ENCODE results near the gene C11orf68.
"Not testable (repeated sequence)": the region's sequence is repeated elsewhere in the genome, so short reads cannot be mapped to it uniquely, and the experiment has no call there.

Gene C11orf68

GRCh38 chr11:65892661-65893317, 26.1 kb downstream of the C11orf68 start:
- Histone ChIP-seq H3K9me3 (ENCODE audit: control insufficient read depth, insufficient read depth, low read length) (no peaks in the 10 kb centered on the region), H3K27me3 (ENCODE audit: control insufficient read depth, insufficient read depth, low read length) (peaks cover 25% of the 10 kb centered on the region), H3K4me3 (ENCODE audit: low read depth, low read length) (no peak overlapping the region), H3K36me3 (ENCODE audit: control insufficient read depth, insufficient read depth, low read length) (no peaks in the 10 kb centered on the region), H3K9ac (ENCODE audit: low read depth, low read length) (no peak overlapping the region), H3K4me1 (ENCODE audit: control insufficient read depth, insufficient read depth, low read length) (peaks cover 10% of the 10 kb centered on the region)

GRCh38 chr11:65892137-65892540, 26.7 kb downstream of the C11orf68 start:
- Histone ChIP-seq H3K4me3 (ENCODE audit: low read depth, low read length) (peak overlapping the region; percentile 75), H3K27me3 (ENCODE audit: control insufficient read depth, insufficient read depth, low read length) (peaks cover 25% of the 10 kb centered on the region)
- H3K9ac ChIP-seq (ENCODE audit: low read depth, low read length); H3K36me3 ChIP-seq (ENCODE audit: control insufficient read depth, insufficient read depth, low read length); H3K4me1 ChIP-seq (ENCODE audit: control insufficient read depth, insufficient read depth, low read length); H3K9me3 ChIP-seq (ENCODE audit: control insufficient read depth, insufficient read depth, low read length): not testable (repeated sequence)

- H3K4me3 ChIP-seq (ENCODE audit: low read depth, low read length): peak overlapping the region; percentile 75
- H3K36me3 ChIP-seq (ENCODE audit: control insufficient read depth, insufficient read depth, low read length): no peaks in the 10 kb centered on the region
- H3K9me3 ChIP-seq (ENCODE audit: control insufficient read depth, insufficient read depth, low read length): no peaks in the 10 kb centered on the region
- peaks cover 21% of the 10 kb centered on the region for H3K27me3 ChIP-seq (ENCODE audit: control insufficient read depth, insufficient read depth, low read length)
- H3K9ac ChIP-seq (ENCODE audit: low read depth, low read length): peak overlapping the region; percentile 54
- peaks cover 10% of the 10 kb centered on the region for H3K4me1 ChIP-seq (ENCODE audit: control insufficient read depth, insufficient read depth, low read length)
Observed at GRCh38 chr11:65891219-65892136, 27.4 kb downstream of the C11orf68 start.

GRCh38 chr11:65890324-65891218, 28.3 kb downstream of the C11orf68 start, which contains the start of gene CCDC85B:
TSS of gene CCDC85B (plus strand) at chr11:65890673. CDS start at chr11:65890784, 111 bp downstream.
- Histone ChIP-seq H3K4me3 (ENCODE audit: low read depth, low read length) (peak within 1 kb of the TSS; percentile 75), H3K9me3 (ENCODE audit: control insufficient read depth, insufficient read depth, low read length) (no peaks in the 10 kb centered on the region), H3K9ac (ENCODE audit: low read depth, low read length) (peak within 1 kb of the TSS; percentile 54), H3K27me3 (ENCODE audit: control insufficient read depth, insufficient read depth, low read length) (peaks cover 21% of the 10 kb centered on the region), H3K4me1 (ENCODE audit: control insufficient read depth, insufficient read depth, low read length) (peaks cover 10% of the 10 kb centered on the region), H3K36me3 (ENCODE audit: control insufficient read depth, insufficient read depth, low read length) (peaks cover 6% of the 10 kb centered on the region)

- Histone ChIP-seq H3K9ac (ENCODE audit: low read depth, low read length) (peak within 1 kb of the TSS; percentile 76), H3K36me3 (ENCODE audit: control insufficient read depth, insufficient read depth, low read length) (peaks cover 22% of the 10 kb centered on the region), H3K9me3 (ENCODE audit: control insufficient read depth, insufficient read depth, low read length) (no peaks in the 10 kb centered on the region), H3K4me3 (ENCODE audit: low read depth, low read length) (peak within 1 kb of the TSS; percentile 96), H3K4me1 (ENCODE audit: control insufficient read depth, insufficient read depth, low read length) (peaks cover 10% of the 10 kb centered on the region), H3K27me3 (ENCODE audit: control insufficient read depth, insufficient read depth, low read length) (peaks cover 19% of the 10 kb centered on the region)
Observed at GRCh38 chr11:65888163-65888814, 30.6 kb downstream of the C11orf68 start, which contains the start of gene FIBP. TSS of gene FIBP (minus strand) at chr11:65888471. CDS start at chr11:65888418, 53 bp downstream.

- Histone ChIP-seq H3K4me1 (ENCODE audit: control insufficient read depth, insufficient read depth, low read length) (peaks cover 10% of the 10 kb centered on the region), H3K9me3 (ENCODE audit: control insufficient read depth, insufficient read depth, low read length) (no peaks in the 10 kb centered on the region), H3K27me3 (ENCODE audit: control insufficient read depth, insufficient read depth, low read length) (peaks cover 19% of the 10 kb centered on the region), H3K9ac (ENCODE audit: low read depth, low read length) (peak overlapping the region; percentile 76), H3K36me3 (ENCODE audit: control insufficient read depth, insufficient read depth, low read length) (peaks cover 27% of the 10 kb centered on the region), H3K4me3 (ENCODE audit: low read depth, low read length) (peak overlapping the region; percentile 96)
Observed at GRCh38 chr11:65887723-65888162, 31.1 kb downstream of the C11orf68 start.

GRCh38 chr11:65886826-65887722, 31.8 kb downstream of the C11orf68 start:
- peaks cover 19% of the 10 kb centered on the region for H3K27me3 ChIP-seq (ENCODE audit: control insufficient read depth, insufficient read depth, low read length)
- H3K36me3 ChIP-seq (ENCODE audit: control insufficient read depth, insufficient read depth, low read length): peaks cover 34% of the 10 kb centered on the region
- no peaks in the 10 kb centered on the region for H3K9me3 ChIP-seq (ENCODE audit: control insufficient read depth, insufficient read depth, low read length)
- H3K4me3 ChIP-seq (ENCODE audit: low read depth, low read length): peak overlapping the region; percentile 96
- H3K4me1 ChIP-seq (ENCODE audit: control insufficient read depth, insufficient read depth, low read length): peaks cover 9% of the 10 kb centered on the region
- H3K9ac ChIP-seq (ENCODE audit: low read depth, low read length): peak overlapping the region; percentile 76

- H3K9ac ChIP-seq (ENCODE audit: low read depth, low read length): no peak overlapping the region
- no peak overlapping the region for H3K4me3 ChIP-seq (ENCODE audit: low read depth, low read length)
- H3K27me3 ChIP-seq (ENCODE audit: control insufficient read depth, insufficient read depth, low read length): peaks cover 12% of the 10 kb centered on the region
- peaks cover 7% of the 10 kb centered on the region for H3K4me1 ChIP-seq (ENCODE audit: control insufficient read depth, insufficient read depth, low read length)
- H3K36me3 ChIP-seq (ENCODE audit: control insufficient read depth, insufficient read depth, low read length): peaks cover 38% of the 10 kb centered on the region
- no peaks in the 10 kb centered on the region for H3K9me3 ChIP-seq (ENCODE audit: control insufficient read depth, insufficient read depth, low read length)
Observed at GRCh38 chr11:65885808-65886536, 32.9 kb downstream of the C11orf68 start.

- no peaks in the 10 kb centered on the region for H3K9me3 ChIP-seq (ENCODE audit: control insufficient read depth, insufficient read depth, low read length)
- peaks cover 12% of the 10 kb centered on the region for H3K27me3 ChIP-seq (ENCODE audit: control insufficient read depth, insufficient read depth, low read length)
- H3K4me1 ChIP-seq (ENCODE audit: control insufficient read depth, insufficient read depth, low read length): peaks cover 7% of the 10 kb centered on the region
- no peak overlapping the region for H3K4me3 ChIP-seq (ENCODE audit: low read depth, low read length)
- H3K36me3 ChIP-seq (ENCODE audit: control insufficient read depth, insufficient read depth, low read length): peaks cover 38% of the 10 kb centered on the region
- no peak overlapping the region for H3K9ac ChIP-seq (ENCODE audit: low read depth, low read length)
Observed at GRCh38 chr11:65885231-65885630, 33.6 kb downstream of the C11orf68 start.

GRCh38 chr11:65884716-65885092, 34.2 kb downstream of the C11orf68 start:
- peaks cover 38% of the 10 kb centered on the region for H3K36me3 ChIP-seq (ENCODE audit: control insufficient read depth, insufficient read depth, low read length)
- no peak overlapping the region for H3K9ac ChIP-seq (ENCODE audit: low read depth, low read length)
- H3K4me3 ChIP-seq (ENCODE audit: low read depth, low read length): no peak overlapping the region
- peaks cover 6% of the 10 kb centered on the region for H3K27me3 ChIP-seq (ENCODE audit: control insufficient read depth, insufficient read depth, low read length)
- H3K4me1 ChIP-seq (ENCODE audit: control insufficient read depth, insufficient read depth, low read length): peaks cover 5% of the 10 kb centered on the region
- no peaks in the 10 kb centered on the region for H3K9me3 ChIP-seq (ENCODE audit: control insufficient read depth, insufficient read depth, low read length)

Measured in iPS-15b (cell line).